ENCODE data around the gene FAM83G.

DNA sequence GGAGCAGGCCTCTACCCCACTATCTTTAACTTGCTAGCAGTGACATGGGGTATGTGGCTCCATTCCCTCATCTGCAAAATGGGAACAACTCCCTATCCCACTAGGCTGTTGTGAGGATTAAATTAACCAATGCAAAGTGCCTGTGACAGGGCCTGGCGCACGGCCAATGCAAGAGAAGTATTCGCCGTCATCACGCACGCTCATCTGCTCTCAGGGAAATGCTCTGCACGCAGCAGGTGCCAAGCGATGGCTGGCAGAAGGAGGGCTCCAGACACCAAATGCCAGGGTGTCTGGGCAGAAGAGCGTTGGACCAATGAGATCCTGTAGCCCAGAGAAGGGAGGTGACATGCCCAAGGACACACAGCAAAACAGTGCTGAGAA, 17.3 kb downstream of the FAM83G start:
- TF ChIP-seq, protein P1, sequence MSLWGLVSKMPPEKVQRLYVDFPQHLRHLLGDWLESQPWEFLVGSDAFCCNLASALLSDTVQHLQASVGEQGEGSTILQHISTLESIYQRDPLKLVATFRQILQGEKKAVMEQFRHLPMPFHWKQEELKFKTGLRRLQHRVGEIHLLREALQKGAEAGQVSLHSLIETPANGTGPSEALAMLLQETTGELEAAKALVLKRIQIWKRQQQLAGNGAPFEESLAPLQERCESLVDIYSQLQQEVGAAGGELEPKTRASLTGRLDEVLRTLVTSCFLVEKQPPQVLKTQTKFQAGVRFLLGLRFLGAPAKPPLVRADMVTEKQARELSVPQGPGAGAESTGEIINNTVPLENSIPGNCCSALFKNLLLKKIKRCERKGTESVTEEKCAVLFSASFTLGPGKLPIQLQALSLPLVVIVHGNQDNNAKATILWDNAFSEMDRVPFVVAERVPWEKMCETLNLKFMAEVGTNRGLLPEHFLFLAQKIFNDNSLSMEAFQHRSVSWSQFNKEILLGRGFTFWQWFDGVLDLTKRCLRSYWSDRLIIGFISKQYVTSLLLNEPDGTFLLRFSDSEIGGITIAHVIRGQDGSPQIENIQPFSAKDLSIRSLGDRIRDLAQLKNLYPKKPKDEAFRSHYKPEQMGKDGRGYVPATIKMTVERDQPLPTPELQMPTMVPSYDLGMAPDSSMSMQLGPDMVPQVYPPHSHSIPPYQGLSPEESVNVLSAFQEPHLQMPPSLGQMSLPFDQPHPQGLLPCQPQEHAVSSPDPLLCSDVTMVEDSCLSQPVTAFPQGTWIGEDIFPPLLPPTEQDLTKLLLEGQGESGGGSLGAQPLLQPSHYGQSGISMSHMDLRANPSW (CRISPR knock-in tag; conservative IDR thresholded peaks at IDR 0.05; ENCODE audit: low read depth), result no peak
- TF ChIP-seq GRHL2 (CRISPR knock-in tag; IDR thresholded peaks at IDR 0.05; ENCODE audit: insufficient replicate concordance, severe bottlenecking), result no peak
- TF ChIP-seq, protein P2, sequence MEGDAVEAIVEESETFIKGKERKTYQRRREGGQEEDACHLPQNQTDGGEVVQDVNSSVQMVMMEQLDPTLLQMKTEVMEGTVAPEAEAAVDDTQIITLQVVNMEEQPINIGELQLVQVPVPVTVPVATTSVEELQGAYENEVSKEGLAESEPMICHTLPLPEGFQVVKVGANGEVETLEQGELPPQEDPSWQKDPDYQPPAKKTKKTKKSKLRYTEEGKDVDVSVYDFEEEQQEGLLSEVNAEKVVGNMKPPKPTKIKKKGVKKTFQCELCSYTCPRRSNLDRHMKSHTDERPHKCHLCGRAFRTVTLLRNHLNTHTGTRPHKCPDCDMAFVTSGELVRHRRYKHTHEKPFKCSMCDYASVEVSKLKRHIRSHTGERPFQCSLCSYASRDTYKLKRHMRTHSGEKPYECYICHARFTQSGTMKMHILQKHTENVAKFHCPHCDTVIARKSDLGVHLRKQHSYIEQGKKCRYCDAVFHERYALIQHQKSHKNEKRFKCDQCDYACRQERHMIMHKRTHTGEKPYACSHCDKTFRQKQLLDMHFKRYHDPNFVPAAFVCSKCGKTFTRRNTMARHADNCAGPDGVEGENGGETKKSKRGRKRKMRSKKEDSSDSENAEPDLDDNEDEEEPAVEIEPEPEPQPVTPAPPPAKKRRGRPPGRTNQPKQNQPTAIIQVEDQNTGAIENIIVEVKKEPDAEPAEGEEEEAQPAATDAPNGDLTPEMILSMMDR (IDR thresholded peaks at IDR 0.05), result no peak
- TF ChIP-seq, protein P3, sequence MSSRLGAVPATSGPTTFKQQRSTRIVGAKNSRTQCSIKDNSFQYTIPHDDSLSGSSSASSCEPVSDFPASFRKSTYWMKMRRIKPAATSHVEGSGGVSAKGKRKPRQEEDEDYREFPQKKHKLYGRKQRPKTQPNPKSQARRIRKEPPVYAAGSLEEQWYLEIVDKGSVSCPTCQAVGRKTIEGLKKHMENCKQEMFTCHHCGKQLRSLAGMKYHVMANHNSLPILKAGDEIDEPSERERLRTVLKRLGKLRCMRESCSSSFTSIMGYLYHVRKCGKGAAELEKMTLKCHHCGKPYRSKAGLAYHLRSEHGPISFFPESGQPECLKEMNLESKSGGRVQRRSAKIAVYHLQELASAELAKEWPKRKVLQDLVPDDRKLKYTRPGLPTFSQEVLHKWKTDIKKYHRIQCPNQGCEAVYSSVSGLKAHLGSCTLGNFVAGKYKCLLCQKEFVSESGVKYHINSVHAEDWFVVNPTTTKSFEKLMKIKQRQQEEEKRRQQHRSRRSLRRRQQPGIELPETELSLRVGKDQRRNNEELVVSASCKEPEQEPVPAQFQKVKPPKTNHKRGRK (CRISPR knock-in tag; IDR thresholded peaks at IDR 0.05; ENCODE audit: borderline replicate concordance), result no peak
- no peak for TF ChIP-seq ELF4 (CRISPR knock-in tag; IDR thresholded peaks at IDR 0.05; ENCODE audit: low read depth)
- TF ChIP-seq, protein P4, sequence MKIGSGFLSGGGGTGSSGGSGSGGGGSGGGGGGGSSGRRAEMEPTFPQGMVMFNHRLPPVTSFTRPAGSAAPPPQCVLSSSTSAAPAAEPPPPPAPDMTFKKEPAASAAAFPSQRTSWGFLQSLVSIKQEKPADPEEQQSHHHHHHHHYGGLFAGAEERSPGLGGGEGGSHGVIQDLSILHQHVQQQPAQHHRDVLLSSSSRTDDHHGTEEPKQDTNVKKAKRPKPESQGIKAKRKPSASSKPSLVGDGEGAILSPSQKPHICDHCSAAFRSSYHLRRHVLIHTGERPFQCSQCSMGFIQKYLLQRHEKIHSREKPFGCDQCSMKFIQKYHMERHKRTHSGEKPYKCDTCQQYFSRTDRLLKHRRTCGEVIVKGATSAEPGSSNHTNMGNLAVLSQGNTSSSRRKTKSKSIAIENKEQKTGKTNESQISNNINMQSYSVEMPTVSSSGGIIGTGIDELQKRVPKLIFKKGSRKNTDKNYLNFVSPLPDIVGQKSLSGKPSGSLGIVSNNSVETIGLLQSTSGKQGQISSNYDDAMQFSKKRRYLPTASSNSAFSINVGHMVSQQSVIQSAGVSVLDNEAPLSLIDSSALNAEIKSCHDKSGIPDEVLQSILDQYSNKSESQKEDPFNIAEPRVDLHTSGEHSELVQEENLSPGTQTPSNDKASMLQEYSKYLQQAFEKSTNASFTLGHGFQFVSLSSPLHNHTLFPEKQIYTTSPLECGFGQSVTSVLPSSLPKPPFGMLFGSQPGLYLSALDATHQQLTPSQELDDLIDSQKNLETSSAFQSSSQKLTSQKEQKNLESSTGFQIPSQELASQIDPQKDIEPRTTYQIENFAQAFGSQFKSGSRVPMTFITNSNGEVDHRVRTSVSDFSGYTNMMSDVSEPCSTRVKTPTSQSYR (CRISPR knock-in tag; IDR thresholded peaks at IDR 0.05), result no peak
- TF ChIP-seq, protein P5, sequence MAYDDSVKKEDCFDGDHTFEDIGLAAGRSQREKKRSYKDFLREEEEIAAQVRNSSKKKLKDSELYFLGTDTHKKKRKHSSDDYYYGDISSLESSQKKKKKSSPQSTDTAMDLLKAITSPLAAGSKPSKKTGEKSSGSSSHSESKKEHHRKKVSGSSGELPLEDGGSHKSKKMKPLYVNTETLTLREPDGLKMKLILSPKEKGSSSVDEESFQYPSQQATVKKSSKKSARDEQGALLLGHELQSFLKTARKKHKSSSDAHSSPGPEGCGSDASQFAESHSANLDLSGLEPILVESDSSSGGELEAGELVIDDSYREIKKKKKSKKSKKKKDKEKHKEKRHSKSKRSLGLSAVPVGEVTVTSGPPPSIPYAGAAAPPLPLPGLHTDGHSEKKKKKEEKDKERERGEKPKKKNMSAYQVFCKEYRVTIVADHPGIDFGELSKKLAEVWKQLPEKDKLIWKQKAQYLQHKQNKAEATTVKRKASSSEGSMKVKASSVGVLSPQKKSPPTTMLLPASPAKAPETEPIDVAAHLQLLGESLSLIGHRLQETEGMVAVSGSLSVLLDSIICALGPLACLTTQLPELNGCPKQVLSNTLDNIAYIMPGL (CRISPR knock-in tag; IDR thresholded peaks at IDR 0.05), result no peak
- no peak for TF ChIP-seq NR2C2 (CRISPR knock-in tag; IDR thresholded peaks at IDR 0.05)
- TF ChIP-seq NFYB (CRISPR knock-in tag; conservative IDR thresholded peaks at IDR 0.05; ENCODE audit: low read depth), result no peak
- TF ChIP-seq, protein P6, sequence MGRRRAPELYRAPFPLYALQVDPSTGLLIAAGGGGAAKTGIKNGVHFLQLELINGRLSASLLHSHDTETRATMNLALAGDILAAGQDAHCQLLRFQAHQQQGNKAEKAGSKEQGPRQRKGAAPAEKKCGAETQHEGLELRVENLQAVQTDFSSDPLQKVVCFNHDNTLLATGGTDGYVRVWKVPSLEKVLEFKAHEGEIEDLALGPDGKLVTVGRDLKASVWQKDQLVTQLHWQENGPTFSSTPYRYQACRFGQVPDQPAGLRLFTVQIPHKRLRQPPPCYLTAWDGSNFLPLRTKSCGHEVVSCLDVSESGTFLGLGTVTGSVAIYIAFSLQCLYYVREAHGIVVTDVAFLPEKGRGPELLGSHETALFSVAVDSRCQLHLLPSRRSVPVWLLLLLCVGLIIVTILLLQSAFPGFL (CRISPR knock-in tag; IDR thresholded peaks at IDR 0.05; ENCODE audit: borderline replicate concordance), result no peak
- TF ChIP-seq ESRRA (CRISPR knock-in tag; IDR thresholded peaks at IDR 0.05; ENCODE audit: borderline replicate concordance), result no peak
- TF ChIP-seq CREB1 (CRISPR knock-in tag; IDR thresholded peaks at IDR 0.05), result no peak
